SW 1271 (cell line): ENCODE results near the gene WWP2.
"Not testable (repeated sequence)": the region's sequence is repeated elsewhere in the genome, so short reads cannot be mapped to it uniquely, and the experiment has no call there.

Experiments used
- DNase-seq, 2 experiments: peaks; one replicate each; lab custom pipeline; 2025; lab: John Stamatoyannopoulos, UW

WWP2 gene

DNA sequence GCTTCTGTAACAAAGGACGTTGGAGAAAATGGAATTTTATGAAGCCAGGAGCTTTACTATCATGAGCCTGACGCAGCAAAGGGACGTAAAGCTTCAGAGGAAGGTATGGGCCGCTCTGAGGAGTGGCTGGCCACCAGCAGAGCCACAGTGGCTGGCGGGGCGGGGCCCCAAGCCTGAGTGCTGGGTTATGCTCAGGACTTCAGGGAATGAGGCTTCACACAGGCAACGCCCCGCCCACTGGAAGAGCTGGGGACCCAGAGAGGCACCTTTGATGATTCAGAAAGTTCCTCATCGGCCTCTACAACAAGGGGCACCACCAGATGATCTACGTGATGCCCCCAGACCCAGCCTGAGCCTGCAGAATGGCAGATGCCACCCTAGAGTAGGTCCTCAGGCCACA, 16.2 kb upstream of the WWP2 start:
- DNase-seq = no peak

DNA sequence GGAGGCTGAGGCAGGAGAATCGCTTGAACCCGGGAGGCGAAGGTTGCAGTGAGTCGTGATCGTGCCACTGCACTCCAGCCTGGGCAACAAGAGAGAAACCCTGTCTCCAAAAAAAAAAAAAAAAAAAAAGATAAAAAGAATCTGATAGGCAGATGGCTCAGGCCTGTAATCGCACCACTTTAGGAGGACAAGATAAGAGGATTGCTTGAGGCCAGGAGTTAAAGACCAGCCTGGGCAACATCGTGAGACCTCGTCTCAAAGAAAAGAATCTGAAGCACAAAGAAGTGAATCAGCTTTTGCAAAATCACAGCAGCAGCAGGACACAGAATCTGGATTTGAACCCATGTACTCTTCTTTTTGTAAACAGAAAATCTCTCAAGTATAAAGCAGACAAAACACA, 15.0 kb upstream of the WWP2 start:
- DNase-seq = no peak

DNA sequence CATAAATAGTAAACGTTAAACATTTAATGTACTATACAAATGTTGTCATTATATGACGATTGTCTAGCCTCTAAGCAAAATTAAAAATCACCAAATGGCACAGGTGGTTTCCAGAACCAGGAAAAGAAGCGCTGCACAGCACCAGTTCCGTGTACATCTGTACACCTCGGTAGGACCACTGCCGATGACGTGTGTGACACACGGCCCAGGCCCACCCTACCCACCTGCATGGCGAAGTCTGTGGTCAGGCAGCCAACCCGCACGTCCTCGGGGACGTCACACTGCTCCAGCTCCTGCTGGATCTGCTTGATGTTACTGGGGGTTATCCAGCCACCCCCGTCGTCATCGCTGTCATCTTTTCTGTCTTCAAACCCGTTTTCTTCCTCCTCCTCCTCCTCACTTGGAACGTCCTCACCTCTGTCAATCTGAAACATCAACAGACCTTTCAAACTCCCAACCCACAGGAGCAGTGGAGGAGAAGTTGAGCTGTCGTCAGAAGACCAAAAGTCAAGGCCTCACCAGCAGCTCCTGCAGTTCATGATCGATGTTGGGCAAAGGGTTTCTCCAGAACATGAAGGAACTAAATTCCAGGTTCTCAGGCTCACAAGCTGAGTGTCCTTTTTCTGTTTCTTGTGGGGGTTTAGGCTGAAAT, 13.3 kb upstream of the WWP2 start:
- no peak for DNase-seq

DNA sequence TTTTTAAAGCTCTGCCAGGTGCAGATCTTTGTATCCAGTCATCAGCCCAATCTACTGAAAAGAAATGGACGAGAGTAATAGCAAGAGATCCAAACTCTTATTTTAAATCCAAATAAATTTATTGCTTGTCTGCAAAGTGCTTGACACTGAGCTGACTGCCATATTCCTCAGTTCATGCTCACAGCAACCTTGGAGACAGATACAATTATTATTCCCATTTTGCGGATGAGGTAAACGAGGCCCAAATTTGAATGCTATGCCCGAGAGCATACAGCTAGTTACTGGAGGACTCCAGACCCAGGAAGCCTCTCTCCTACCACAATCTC, 8.0 kb upstream of the WWP2 start:
- DNase-seq = no peak

DNA sequence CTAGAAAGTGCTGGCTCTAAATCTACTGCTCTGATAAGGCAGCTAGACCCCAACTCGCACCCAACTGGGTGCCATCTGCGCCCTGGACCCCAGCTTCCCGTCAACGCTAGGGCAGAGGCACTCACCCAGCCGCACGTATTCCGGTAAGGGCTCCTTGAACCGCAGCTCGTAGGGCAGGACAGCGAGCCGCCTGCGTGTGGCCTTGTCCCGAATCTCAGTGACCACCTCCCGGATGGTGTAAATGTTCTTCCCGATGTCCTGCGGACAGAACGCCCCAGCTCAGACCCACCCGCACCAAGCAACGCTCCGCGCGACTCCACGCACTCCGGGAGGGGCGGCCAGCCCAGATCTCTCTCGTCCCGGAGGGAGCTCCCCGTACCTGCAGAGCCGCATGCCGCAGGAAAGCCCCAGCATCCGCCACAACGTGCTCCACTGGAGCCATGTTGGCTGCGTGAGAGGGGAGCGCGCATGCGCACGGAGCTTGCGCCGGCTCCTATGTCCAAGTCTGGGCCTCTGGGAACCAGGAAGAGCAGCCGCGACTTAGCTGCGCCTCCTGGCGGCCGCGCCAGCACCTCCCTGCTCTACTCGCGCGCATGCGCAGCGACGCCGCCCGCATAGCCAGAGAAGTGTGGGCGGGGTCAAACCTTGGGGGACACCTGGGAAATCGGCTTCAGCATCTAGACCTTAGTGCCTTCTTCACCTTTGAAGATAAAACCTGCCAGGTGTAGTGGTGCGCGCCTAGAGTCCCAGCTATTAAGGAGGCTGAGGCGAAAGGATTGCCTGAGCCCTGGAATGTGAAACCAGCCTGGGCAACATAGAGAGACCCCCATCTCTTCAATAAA, 7.4 kb upstream of the WWP2 start, which contains the start of gene NOB1:
Gene NOB1 (minus strand): TSS at position 458 of the 842 bp plus-strand sequence. CDS start 16 bp downstream, at position 442.
- peak; percentile 75 to 95 for DNase-seq

DNA sequence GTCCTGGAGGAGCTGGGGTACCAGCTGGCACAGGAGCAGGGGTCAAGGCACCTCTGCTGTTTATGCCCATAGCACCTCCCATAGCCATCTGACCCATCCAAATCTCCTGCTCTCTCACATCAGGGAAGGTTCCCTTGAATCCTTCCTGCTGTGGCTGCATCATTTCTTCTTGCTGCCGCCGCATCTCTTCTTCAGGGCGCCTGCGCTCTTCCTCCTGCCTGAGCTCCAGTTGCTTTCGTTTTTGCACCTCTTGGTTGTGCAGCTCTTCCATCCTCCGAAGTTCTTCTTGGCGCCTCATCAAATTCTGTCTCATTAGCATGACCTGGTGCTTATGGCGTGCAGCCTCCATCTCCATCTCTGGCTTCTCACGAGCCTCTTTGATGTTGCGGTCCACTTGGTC, 5.4 kb upstream of the WWP2 start:
- no peak for DNase-seq

DNA sequence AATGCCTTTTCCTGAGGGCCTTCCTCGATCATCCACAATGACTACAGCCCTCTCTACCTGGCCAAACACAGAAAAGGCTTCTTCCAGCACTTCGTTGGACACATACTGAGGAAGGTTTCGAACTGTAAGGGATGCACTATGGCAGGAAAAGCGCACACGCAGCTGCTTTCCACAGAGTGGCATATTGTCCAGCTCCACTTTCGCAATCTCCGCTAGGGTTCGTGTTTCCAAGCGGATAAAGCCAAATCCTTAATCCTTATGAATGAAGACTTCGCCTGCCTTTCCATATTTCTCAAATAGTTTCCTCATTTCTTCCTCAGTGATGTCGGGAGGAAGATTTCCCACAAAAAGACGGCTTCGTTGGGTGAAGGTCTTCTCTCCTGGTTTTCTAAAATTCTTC, 4.8 kb upstream of the WWP2 start:
- DNase-seq = not testable (repeated sequence)

DNA sequence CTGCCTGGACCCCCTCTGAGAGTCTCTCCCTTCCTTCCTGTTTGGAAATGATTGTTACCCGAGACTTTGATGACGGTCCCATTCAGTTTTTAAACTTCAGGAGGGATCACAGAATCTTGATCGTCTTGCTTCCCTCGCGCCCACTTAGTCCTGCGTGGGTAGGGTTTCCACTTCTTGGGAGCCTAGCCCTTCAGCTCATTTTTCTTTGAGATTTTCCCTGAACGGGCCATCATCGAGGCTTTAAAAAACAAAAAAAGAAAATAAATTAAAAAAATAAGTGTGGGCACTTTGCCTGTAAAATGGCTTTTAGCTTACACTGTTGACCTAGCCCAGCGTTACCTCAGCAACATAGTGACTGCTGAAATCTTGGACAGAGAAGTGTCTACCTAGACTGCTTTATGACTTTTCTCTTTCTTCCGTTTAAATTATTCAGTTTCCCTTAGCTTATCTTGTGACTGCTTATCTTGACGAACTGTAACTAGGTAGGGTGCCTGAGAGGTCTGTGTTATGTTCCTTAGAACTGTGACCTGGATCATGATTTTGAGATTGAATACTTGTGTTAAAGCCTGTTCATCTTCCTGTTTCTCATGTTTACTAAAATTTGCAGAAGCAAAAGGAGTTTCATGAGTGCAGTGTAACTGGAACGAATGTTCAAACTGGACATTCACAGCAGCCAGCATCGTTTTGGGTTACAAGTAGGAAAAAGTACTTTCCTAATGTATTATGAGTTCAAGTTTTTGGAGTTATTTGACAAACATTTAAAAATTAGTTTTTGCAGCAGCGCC, 874 bp downstream of the WWP2 start:
- peak in 1 of 2 experiments; percentile 11 for DNase-seq

DNA sequence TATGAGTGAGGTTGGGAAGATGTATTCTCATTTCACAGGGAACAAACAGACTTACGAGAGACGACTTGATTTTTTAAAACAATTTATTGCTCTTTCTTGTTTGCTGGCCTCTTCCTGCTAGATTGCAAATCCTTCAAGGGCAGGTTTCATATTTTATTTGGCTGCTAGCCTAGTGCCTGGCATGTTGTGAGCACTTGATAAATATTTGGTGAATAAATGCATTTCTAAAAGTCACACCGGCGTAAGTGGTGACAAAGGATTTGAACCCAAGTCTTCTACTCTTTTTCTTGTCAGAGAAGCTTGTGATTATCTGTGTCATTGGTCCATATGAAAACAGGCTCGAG, 1.4 kb downstream of the WWP2 start:
- DNase-seq = no peak

DNA sequence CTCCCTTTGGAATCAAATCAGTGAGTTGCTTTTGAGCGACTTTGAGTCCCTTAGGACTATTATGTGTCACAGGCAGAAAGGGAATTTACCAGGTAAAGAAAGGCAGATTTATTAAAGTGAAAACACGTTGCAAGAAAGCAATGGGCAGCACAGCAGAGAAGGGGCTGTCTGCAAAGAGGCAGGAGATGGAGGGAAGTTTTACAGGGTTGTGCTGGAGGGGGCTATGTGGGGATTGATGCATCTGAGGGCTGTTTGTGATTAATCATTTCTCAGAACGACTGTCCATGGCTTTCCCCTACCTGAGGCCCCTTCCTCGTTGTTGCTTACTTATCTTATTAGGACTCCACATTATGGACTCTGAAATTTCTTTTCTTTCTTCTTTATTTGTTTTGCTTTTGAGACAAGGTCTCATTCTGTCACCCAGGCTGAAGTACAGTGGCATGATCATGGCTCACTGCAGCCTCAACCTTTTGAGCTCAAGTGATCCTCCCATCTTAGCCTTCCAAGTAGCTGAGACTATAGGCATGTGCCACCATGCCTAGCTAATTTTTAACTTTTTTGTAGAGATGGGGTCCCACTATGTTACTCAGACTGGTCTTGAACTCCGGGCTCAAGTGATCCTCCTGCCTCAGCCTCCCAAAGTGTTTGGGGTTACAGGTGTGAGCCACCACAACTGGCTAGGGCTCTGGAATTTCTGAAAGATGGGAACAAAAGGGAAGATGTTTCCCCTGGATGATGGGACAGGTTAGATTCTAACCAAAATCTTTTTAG, 5.5 kb downstream of the WWP2 start:
- DNase-seq = no peak

DNA sequence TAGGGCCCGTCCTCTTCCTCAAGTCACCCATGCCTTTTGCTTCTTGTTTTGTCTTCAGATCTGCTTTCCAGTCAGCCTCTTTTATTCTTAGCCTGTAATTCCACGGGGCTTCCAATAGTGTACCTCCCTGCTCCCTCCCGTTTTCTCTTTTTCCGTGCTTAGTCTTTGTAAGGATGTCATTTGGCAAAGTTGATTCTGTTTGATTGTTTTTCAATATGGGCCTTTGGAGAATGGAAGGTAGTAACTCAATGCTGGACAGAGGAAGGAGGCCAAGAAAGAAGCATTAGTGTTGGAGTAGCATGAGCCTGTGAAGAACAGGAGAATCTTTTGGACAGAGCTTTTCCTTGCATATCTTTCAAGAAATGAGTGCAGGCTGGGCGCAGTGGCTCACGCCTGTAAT, 6.5 kb downstream of the WWP2 start:
- DNase-seq = no peak

DNA sequence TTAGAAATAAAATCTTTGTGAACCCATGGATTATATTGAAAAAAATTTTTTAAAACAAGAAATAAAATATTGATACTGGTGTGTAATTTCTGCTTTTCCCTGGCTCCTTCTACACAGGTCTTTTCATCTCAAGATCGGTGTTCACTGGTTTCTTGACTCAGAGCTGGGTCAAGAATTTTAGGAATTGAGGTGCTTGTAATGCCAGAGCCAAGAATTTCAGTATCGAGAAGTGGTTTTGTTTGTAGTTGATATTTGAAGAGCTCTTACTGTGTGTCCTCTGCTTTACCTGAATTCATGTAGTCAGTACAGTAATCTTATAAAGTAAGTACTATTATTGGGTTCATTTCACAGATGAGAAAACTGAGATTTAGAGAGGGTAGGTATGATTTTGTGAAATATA, 7.3 kb downstream of the WWP2 start:
- DNase-seq = no peak

DNA sequence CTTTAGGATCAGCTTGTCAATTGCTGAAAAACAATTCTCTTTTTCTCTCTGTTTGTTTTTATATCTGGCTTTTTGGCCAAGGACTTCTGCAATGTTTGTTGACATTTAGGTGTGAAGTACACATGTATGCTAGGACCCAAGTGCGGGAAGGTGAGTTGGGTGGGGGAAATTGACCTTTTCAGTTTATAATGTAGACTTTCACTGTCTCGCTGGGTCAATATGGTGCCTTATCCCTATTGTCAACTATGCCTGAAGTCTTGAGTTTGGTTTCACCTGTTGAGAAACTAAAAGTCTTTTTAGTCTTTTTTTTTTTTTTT, 9.5 kb downstream of the WWP2 start:
- DNase-seq = no peak

DNA sequence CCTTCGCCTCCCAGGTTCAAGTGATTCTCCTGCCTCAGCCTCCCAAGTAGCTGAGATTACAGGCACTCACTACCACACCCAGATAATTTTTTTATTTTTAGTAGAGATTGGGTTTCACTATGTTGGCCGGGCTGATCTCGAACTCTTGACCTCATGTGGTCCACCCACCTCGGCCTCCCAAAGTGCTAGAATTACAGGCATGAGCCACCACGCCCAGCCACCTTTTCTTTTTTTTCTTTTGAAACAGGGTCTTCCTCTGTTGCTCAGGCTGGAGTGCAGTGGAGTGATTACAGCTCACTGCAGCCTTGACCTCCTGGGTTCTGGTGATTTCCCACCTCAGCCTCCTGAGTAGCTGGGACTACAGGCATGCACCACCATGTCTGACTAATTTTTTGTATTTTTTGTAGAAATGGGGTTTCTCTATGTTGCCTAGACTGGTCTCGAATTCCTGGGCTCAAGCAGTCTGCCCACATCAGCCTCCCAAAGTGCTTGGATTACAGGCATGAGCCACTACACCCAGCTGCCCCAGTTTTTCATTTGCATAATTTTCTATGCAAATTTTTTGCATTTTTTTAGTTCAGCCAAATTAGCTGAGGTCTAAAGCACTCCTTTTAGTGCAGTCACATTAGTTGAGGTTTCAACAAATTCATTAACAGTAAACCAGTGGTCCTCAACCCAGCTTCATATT, 11.3 kb downstream of the WWP2 start:
- DNase-seq = no peak

DNA sequence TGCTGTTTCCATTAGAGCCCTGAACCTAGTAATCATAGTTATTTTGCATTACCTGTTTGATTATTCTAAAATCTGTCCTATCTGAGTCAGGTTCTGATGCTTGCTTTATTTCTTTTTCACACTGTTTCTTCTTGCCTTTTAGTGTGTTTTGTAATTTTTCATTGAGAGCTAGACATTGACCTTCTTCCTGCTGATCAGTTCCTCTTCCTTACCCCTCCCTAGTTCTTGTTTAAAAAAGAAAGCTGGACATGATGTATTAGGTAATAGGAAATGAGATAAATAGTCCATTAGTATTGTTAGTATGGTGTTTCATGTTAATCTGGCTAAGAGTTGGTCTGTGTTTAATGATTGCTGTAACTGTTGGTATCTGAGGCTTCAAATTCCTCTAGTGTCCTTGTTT, 13.4 kb downstream of the WWP2 start:
- no peak for DNase-seq

DNA sequence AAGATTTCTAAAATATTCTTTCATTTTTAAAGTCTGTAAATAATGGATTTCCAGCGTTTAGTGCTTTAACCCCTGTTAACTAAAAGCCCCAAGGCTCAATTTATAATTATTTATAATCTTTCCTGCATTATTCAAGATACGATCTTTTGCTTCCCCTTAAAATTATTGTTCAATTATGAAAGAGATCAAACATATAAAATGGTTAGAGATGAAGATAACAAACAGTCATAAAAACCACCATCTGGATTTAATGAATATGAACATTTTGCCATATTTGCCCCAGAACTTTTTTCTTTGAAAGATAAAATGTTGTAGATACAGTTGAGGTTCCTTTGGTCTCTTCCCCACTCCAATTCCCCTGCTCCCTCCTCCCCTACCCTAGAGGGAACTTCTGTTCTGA, 17.6 kb downstream of the WWP2 start:
- DNase-seq = no peak

DNA sequence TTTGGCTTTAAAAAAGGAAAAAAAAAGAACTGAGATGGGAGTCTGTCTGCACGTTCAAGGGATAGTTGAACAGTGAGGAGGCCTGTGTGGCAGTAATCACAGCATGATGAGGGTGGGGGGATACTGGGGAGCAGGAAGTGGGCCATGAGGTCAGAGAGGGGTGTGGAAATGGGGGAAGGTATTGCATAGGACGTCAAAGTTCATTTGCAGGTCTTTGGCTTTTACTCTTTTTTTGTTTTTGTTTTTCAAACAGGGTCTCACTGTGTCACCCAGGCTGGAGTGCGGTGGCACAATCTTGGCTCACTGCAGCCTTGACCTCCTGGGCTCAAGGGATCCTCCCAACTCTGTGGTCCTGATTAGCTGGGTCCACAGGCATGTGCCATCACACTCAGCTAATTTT, 19.0 kb downstream of the WWP2 start:
- no peak for DNase-seq

DNA sequence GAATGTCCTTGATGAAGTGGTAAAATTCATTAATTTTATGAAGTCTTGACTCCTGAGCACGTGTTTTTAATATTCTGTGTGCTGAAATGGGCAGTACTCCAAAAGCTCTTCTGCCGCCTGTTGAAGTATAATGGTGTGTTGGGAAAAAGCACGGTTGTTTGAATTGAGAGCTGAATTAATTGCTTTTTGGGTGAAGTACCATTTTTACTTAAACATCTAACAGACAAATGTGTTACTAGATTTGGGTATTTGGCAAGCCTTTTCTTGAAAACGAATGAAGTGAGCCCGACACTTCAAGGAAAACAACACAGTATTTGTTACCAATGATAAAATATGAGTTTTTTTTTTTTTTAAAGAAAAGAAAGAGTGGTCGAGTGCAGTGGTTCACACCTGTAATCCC, 22.5 kb downstream of the WWP2 start:
- DNase-seq = no peak

DNA sequence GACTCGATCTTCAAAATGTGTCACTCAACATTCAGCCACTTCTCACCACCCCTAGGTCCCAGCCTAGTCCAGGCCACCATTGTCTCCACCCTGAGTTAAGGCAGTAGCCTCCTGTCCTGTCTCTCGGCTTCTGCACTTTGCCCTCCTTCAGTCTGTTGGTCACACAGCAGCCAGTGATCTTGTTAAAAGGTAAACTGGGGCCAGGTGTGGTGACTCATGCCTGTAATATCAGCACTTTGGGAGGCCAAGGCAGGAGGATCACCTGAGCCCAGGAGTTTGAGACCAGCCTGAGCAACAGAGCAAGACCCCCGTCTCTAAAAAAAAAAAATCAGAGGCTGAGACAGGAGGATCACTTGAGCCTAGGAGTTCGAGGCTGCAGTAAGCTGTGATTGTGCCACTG, 25.8 kb downstream of the WWP2 start:
- no peak for DNase-seq

DNA sequence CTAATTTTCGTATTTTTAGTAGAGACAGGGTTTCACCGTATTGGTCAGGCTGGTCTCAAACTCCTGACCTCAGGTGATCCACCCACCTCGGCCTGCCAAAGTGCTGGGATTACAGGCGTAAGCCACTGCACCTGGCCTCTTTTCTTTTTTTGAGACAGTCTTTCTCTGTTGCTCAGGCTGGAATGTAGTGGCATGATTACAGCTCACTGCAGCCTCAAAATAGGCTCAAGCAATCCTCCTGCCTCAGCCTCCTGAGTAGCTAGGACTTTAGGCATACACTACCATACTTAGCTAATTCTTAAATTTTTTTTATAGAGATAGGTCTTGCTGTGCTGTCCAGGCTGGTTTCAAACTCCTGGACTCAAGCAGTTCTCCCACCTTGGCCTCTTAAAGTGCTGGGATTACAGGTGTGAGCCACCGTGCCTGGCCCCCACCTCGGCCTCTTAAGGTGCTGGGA, 29.3 kb downstream of the WWP2 start:
- not testable (repeated sequence) for DNase-seq

DNA sequence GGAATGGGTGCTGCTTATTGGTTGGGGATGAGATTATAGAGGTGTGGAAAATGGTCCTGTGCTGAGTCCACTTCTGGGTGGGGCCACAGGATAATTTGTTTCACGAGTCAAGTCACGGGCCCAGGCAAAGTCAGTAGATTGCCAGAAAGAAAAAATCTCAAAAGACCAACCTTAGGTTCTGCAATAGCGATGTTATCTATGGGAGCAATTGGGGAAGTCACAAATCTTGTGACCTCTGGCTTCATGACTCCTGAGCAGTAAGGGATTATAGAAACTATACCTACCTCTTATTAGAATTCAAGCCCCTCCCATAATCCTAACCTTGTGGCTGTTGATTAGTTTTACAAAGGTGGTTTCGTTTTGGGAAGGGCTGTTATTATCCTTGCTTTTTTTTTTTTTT, 31.4 kb downstream of the WWP2 start:
- DNase-seq = no peak

DNA sequence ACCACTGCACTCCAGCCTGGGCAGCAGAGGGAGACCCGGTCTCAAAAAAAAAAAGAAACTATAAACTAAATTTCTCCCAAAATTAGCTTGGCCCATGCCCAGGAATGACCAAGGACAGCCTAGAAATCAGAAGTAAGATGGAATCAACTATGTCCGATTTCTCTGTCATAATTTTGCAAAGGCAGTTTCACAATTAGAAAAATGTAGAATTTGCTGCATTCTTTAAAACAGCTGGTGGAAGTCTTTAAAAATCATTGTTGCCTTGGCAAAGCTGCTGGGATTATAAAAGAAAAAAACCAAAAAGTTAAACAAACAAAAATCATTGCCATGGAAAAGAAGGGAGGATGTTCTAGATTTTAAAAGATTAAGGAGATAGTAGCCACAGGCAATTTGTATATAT, 32.4 kb downstream of the WWP2 start:
- no peak for DNase-seq
